Measurements from ENCODE around the gene APOA5. TPM values are rescaled to one million over a fixed set of nuclear protein-coding genes. Genes with fewer than 3 reads are reported as not detected.

APOA5 gene
- polyA plus RNA-seq, 1 of the 3 experiments (the other 2 are of a cell fraction), result not detected

DNA sequence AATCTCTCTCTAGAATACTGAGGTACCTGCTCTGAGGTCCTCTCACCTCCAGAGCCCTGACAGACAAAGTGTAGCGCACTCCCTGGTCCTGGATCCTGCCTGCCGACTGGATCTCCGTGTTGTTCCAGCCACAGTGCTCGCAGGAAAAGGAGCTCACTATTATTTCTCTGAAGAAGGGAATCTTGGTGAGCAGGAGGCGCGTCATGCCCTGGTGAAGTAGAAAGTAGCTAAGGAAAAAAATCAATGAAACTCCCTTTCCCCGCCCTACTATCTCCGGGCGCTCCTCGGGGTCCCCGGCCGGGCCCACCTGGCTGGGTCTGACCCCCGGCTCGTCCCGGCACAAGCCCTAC is 4.3 kb downstream of the APOA5 start:
- POLR2A ChIA-PET, result interaction anchor here (0.7 to 1.7 kb wide), 4 partner anchors 14 to 357 kb away, joined by 3 to 8 read pairs (median 4); partner anchors contain the start of genes APOA1 and PAFAH1B2
- peaks cover 0 to 20% of the 10 kb centered on the region in 2 experiments; a peak in 2 of 4 replicates for H3K4me1 ChIP-seq (ENCODE audit: control insufficient read depth in 1 of 2, insufficient read depth in 2 of 2, low read depth in 1 of 2, low read length in 1 of 2)
- CTCF ChIA-PET, result interaction anchor here (0.7 to 11.4 kb wide), 11 partner anchors 10 to 440 kb away, joined by 3 to 268 read pairs (median 4); partner anchors contain the start of genes APOA4, APOC3, BUD13 and SIK3
- no peaks in the 10 kb centered on the region for H3K27me3 ChIP-seq (ENCODE audit: insufficient read depth)
- peaks cover 39 to 43% of the 10 kb centered on the region in 2 experiments for H3K36me3 ChIP-seq (replicated peaks in 1 of 2; ENCODE audit: control insufficient read depth in 1 of 2, insufficient read depth in 2 of 2, low read length in 1 of 2)
- H2AFZ ChIP-seq (ENCODE audit: low read depth), result peak overlapping the region; percentile 98
- peak overlapping the region; percentile 90 for H3K9ac ChIP-seq
- H3K9me2 ChIP-seq, result no peaks in the 10 kb centered on the region
- H3K4me3 ChIP-seq (ENCODE audit: low read depth in 2 of 2, low read length in 1 of 2), result peak overlapping the region; percentile 75 to 93
- no peaks in the 10 kb centered on the region for H3K9me3 ChIP-seq
- H3F3A ChIP-seq (replicated peaks; ENCODE audit: insufficient read depth), result no peaks in the 10 kb centered on the region
- H4K20me1 ChIP-seq (ENCODE audit: insufficient read depth), result no peaks in the 10 kb centered on the region
- WGBS (ENCODE audit: low lambda C conversion rate), result 1% methylated on average over 11 of the region's 15 CpGs
- TF ChIP-seq MAX (IDR thresholded peaks at IDR 0.05; ENCODE audit: low read depth) (no peak), RFX5 (IDR thresholded peaks at IDR 0.05; ENCODE audit: low read length) (no peak), EP300 (IDR thresholded peaks at IDR 0.05; ENCODE audit: borderline replicate concordance in 1 of 2, low read depth in 1 of 2, low read length in 1 of 2) (no peak), JUND (IDR thresholded peaks at IDR 0.05) (no peak), TEAD4 (IDR thresholded peaks at IDR 0.05; ENCODE audit: borderline replicate concordance, insufficient read depth) (no peak), SMC3 (IDR thresholded peaks at IDR 0.05; ENCODE audit: low read depth, low read length) (no peak)
- peak overlapping the region; percentile 47 to 58; a peak in 3 of 4 replicates for H3K27ac ChIP-seq (ENCODE audit: low read depth in 2 of 2, low read length in 1 of 2)
- DNase-seq, result no peak
- peaks cover 27% of the 10 kb centered on the region for H3K79me2 ChIP-seq (ENCODE audit: insufficient read depth)
- peak overlapping the region; percentile 88 for H3K4me2 ChIP-seq

GRCh38 chr11:116786966-116787365 is 4.7 kb downstream of the APOA5 start:
- Histone ChIP-seq H4K20me1 (ENCODE audit: insufficient read depth) (no peaks in the 10 kb centered on the region), H3K9me3 (no peaks in the 10 kb centered on the region), H3K4me1 (ENCODE audit: control insufficient read depth in 1 of 2, insufficient read depth in 2 of 2, low read depth in 1 of 2, low read length in 1 of 2) (peaks cover 0 to 20% of the 10 kb centered on the region in 2 experiments; a peak in 2 of 4 replicates), H2AFZ (ENCODE audit: low read depth) (peak overlapping the region; percentile 98; the same call in 1 of the 2 replicates), H3K27me3 (ENCODE audit: insufficient read depth) (no peaks in the 10 kb centered on the region), H3K36me3 (replicated peaks in 1 of 2; ENCODE audit: control insufficient read depth in 1 of 2, insufficient read depth in 2 of 2, low read length in 1 of 2) (peaks cover 42 to 48% of the 10 kb centered on the region in 2 experiments), H3K4me2 (peak overlapping the region; percentile 88), H3K27ac (ENCODE audit: low read depth in 2 of 2, low read length in 1 of 2) (peak overlapping the region in 1 of 2 experiments; percentile 58; a peak in 2 of 4 replicates), H3K9me2 (no peaks in the 10 kb centered on the region), H3K9ac (peak overlapping the region; percentile 90), H3F3A (replicated peaks; ENCODE audit: insufficient read depth) (no peaks in the 10 kb centered on the region), H3K4me3 (ENCODE audit: low read depth in 2 of 2, low read length in 1 of 2) (peak overlapping the region; percentile 75 to 93), H3K79me2 (ENCODE audit: insufficient read depth) (peaks cover 27% of the 10 kb centered on the region)
- no peak for TF ChIP-seq RFX5 (IDR thresholded peaks at IDR 0.05; ENCODE audit: low read length)
- 35% methylated on average over 5 of the region's 5 CpGs for WGBS (ENCODE audit: low lambda C conversion rate)
- POLR2A ChIA-PET, result interaction anchor here (1.3 to 1.7 kb wide), 2 partner anchors 13 to 357 kb away, joined by 4 to 8 read pairs; partner anchors contain the start of gene PAFAH1B2
- DNase-seq, result peak; percentile 27
- CTCF ChIA-PET, result interaction anchor here (0.8 to 11.4 kb wide), 12 partner anchors 9 to 440 kb away, joined by 3 to 268 read pairs (median 6); partner anchors contain the start of genes APOA4, APOC3 and SIK3

- ChIA-PET POLR2A (no interaction called here), CTCF (interaction anchor here (0.8 to 11.4 kb wide), 9 partner anchors 9 to 440 kb away, joined by 3 to 268 read pairs (median 6); partner anchors contain the start of genes APOA4, APOC3 and SIK3)
- Histone ChIP-seq H3K9me3 (no peaks in the 10 kb centered on the region), H4K20me1 (ENCODE audit: insufficient read depth) (no peaks in the 10 kb centered on the region), H3K4me2 (peak overlapping the region; percentile 88), H2AFZ (ENCODE audit: low read depth) (no peak overlapping the region), H3K27me3 (ENCODE audit: insufficient read depth) (no peaks in the 10 kb centered on the region), H3K79me2 (ENCODE audit: insufficient read depth) (peaks cover 27% of the 10 kb centered on the region), H3F3A (replicated peaks; ENCODE audit: insufficient read depth) (no peaks in the 10 kb centered on the region), H3K9me2 (no peaks in the 10 kb centered on the region), H3K36me3 (replicated peaks in 1 of 2; ENCODE audit: control insufficient read depth in 1 of 2, insufficient read depth in 2 of 2, low read length in 1 of 2) (peaks cover 44 to 53% of the 10 kb centered on the region in 2 experiments), H3K4me1 (ENCODE audit: control insufficient read depth in 1 of 2, insufficient read depth in 2 of 2, low read depth in 1 of 2, low read length in 1 of 2) (peaks cover 0 to 16% of the 10 kb centered on the region in 2 experiments; a peak in 2 of 4 replicates), H3K27ac (ENCODE audit: low read depth in 2 of 2, low read length in 1 of 2) (no peak overlapping the region), H3K4me3 (ENCODE audit: low read depth in 2 of 2, low read length in 1 of 2) (peak overlapping the region in 1 of 2 experiments; percentile 93; a peak in 3 of 4 replicates), H3K9ac (0 out of 2 replicates have a peak overlapping the region, but pooled peaks have one; percentile 90)
- 57% methylated on average over 2 of the region's 2 CpGs for WGBS (ENCODE audit: low lambda C conversion rate)
- TF ChIP-seq, protein P1, sequence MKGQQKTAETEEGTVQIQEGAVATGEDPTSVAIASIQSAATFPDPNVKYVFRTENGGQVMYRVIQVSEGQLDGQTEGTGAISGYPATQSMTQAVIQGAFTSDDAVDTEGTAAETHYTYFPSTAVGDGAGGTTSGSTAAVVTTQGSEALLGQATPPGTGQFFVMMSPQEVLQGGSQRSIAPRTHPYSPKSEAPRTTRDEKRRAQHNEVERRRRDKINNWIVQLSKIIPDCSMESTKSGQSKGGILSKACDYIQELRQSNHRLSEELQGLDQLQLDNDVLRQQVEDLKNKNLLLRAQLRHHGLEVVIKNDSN (IDR thresholded peaks at IDR 0.05; ENCODE audit: borderline replicate concordance, low read depth), result no peak
- TF ChIP-seq, protein P2, sequence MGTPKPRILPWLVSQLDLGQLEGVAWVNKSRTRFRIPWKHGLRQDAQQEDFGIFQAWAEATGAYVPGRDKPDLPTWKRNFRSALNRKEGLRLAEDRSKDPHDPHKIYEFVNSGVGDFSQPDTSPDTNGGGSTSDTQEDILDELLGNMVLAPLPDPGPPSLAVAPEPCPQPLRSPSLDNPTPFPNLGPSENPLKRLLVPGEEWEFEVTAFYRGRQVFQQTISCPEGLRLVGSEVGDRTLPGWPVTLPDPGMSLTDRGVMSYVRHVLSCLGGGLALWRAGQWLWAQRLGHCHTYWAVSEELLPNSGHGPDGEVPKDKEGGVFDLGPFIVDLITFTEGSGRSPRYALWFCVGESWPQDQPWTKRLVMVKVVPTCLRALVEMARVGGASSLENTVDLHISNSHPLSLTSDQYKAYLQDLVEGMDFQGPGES (IDR thresholded peaks at IDR 0.05; ENCODE audit: low read depth, low read length), result no peak
- no peak for TF ChIP-seq ELF1 (IDR thresholded peaks at IDR 0.05)
- no peak for TF ChIP-seq TCF12 (IDR thresholded peaks at IDR 0.05)
- TF ChIP-seq POLR2AphosphoS5 (IDR thresholded peaks at IDR 0.05; ENCODE audit: low read depth, low read length), result no peak
- TF ChIP-seq RCOR1 (IDR thresholded peaks at IDR 0.05; ENCODE audit: low read length), result no peak
- no peak for TF ChIP-seq TAF1 (IDR thresholded peaks at IDR 0.05; ENCODE audit: borderline replicate concordance, low read depth, low read length)
- no peak for TF ChIP-seq EP300 (IDR thresholded peaks at IDR 0.05; ENCODE audit: borderline replicate concordance in 1 of 2, low read depth in 1 of 2, low read length in 1 of 2)
- TF ChIP-seq MAX (IDR thresholded peaks at IDR 0.05; ENCODE audit: low read depth), result no peak
- no peak for TF ChIP-seq GABPA (IDR thresholded peaks at IDR 0.05; ENCODE audit: low read depth)
- no peak for TF ChIP-seq FOSL2 (IDR thresholded peaks at IDR 0.05; ENCODE audit: borderline replicate concordance, low read depth)
- TF ChIP-seq ZBTB33 (IDR thresholded peaks at IDR 0.05; ENCODE audit: borderline replicate concordance, low read depth), result no peak
- DNase-seq, result no peak
Measured at GRCh38 chr11:116786326-116786725, 5.4 kb downstream of the APOA5 start.
